HG03280 (cell line): ENCODE results near the gene CHI3L2.

ENCODE experiments used
- ATAC-seq: cut with Tn5 transposase; IDR thresholded peaks from one replicate; pipeline ENCODE4 v1.9.1; 2021; ENCODE audit warnings: mild to moderate bottlenecking, moderate library complexity; ENCODE audit not compliant: unreplicated experiment

The CHI3L2 gene

GRCh38 chr1:111219557-111220286, 7.8 kb upstream of the CHI3L2 start:
- no peak for ATAC-seq

- no peak for ATAC-seq
These were observed 7.1 kb upstream of the CHI3L2 start for GRCh38 chr1:111220302-111220890.

- no peak for ATAC-seq
These were observed 6.3 kb upstream of the CHI3L2 start for GRCh38 chr1:111221276-111221632.

GRCh38 chr1:111221633-111222291, 5.8 kb upstream of the CHI3L2 start:
- ATAC-seq = peak; percentile 52

- no peak for ATAC-seq
These were observed 5.0 kb upstream of the CHI3L2 start for GRCh38 chr1:111222308-111223125.

GRCh38 chr1:111223126-111223685, 4.3 kb upstream of the CHI3L2 start:
- ATAC-seq = no peak

GRCh38 chr1:111225091-111225490, 2.4 kb upstream of the CHI3L2 start:
- no peak for ATAC-seq

- no peak for ATAC-seq
These were observed 1.7 kb upstream of the CHI3L2 start for GRCh38 chr1:111225717-111226400.

- no peak for ATAC-seq
These were observed 586 bp downstream of the CHI3L2 start for GRCh38 chr1:111227851-111228747.

GRCh38 chr1:111228748-111229126, 1.2 kb downstream of the CHI3L2 start:
- no peak for ATAC-seq

GRCh38 chr1:111232134-111232533, 4.6 kb downstream of the CHI3L2 start:
- ATAC-seq = no peak

- ATAC-seq = no peak
These were observed 6.7 kb downstream of the CHI3L2 start for GRCh38 chr1:111234258-111234657.

GRCh38 chr1:111234866-111235265, 7.4 kb downstream of the CHI3L2 start:
- ATAC-seq = no peak

GRCh38 chr1:111236379-111236778, 8.9 kb downstream of the CHI3L2 start:
- ATAC-seq = no peak

GRCh38 chr1:111236806-111237205, 9.3 kb downstream of the CHI3L2 start:
- ATAC-seq = no peak

- ATAC-seq = no peak
These were observed 10.7 kb downstream of the CHI3L2 start for GRCh38 chr1:111238056-111238795.

- no peak for ATAC-seq
These were observed 14.3 kb downstream of the CHI3L2 start for GRCh38 chr1:111241797-111242196.

GRCh38 chr1:111242805-111243523, 15.5 kb downstream of the CHI3L2 start:
- ATAC-seq = no peak
